H1 (cell line): ENCODE results near the gene EEF1AKMT2. TPM values are rescaled to one million over a fixed set of nuclear protein-coding genes. Genes with fewer than 3 reads are reported as not detected.

Experiments used
- CTCF ChIA-PET: fragments of 300-600 bp; sonication (Branson Sonifier 250); formaldehyde crosslinking; loops from one replicate; lab custom pipeline; 2021; ENCODE audit not compliant: partially characterized antibody; lab: Charles Lee
- POLR2A ChIA-PET: fragments of 300-600 bp; sonication (Branson Sonifier 250); formaldehyde crosslinking; loops from one replicate; lab custom pipeline; 2021; ENCODE audit warnings: inconsistent platforms; ENCODE audit not compliant: partially characterized antibody; lab: Charles Lee
- DNase-seq, 2 experiments: peaks; one replicate each; pipeline versions ENCODE4 v3.0.0 to v3.0.0-alpha.2; 2010 to 2022; ENCODE audit warnings: low spot score in 2 of 2, low read depth in 1 of 2, mixed read lengths in 1 of 2
- FAIRE-seq: peaks from 2 replicates; lab custom pipeline; 2011; peaks lifted over from hg19 to GRCh38; lab: Jason Lieb, UNC
- H2AFZ ChIP-seq: 2 replicates; pipeline ENCODE4 v1.8.1; 2012; ENCODE audit warnings: low read length, inconsistent platforms
- H2AK5ac ChIP-seq: 2 replicates; pipeline ENCODE4 v1.6.1; 2013; ENCODE audit warnings: low read depth, low read length
- H2BK120ac ChIP-seq: replicated peaks from 2 replicates; pipeline ENCODE3; 2013; ENCODE audit warnings: low read depth, low read length, inconsistent platforms
- H2BK12ac ChIP-seq: 2 replicates; pipeline ENCODE4 v1.6.1; 2013; ENCODE audit warnings: low read depth, low read length
- H2BK15ac ChIP-seq: 2 replicates; pipeline ENCODE4 v1.6.1; 2013; ENCODE audit warnings: low read length
- H2BK20ac ChIP-seq: 2 replicates; pipeline ENCODE4 v1.6.1; 2013; ENCODE audit warnings: low read length
- H2BK5ac ChIP-seq: 2 replicates; pipeline ENCODE4 v1.6.1; 2013; ENCODE audit warnings: low read depth, low read length
- H3K14ac ChIP-seq: 2 replicates; pipeline ENCODE4 v1.6.1; 2013; ENCODE audit warnings: inconsistent platforms; ENCODE audit not compliant: insufficient read length
- H3K18ac ChIP-seq: 2 replicates; pipeline ENCODE4 v1.6.1; 2013; ENCODE audit warnings: low read length; ENCODE audit errors: extremely low read depth
- H3K23ac ChIP-seq: 2 replicates; pipeline ENCODE4 v1.6.1; 2013; ENCODE audit warnings: inconsistent platforms; ENCODE audit not compliant: insufficient read length
- H3K23me2 ChIP-seq: 2 replicates; pipeline ENCODE4 v1.6.1; 2013; ENCODE audit warnings: low read depth, low read length
- H3K27ac ChIP-seq: 2 replicates; pipeline ENCODE4 v1.6.1; 2011; ENCODE audit warnings: low read depth, low read length, inconsistent platforms
- H3K27me3 ChIP-seq, 4 experiments: replicated peaks in 1 of 4; 1 replicate in 1 of 4; 2 replicates in 3 of 4; pipeline versions ENCODE4 v1.6.1 to v1.8.1; 2011 to 2013; ENCODE audit warnings: low read length in 3 of 4, mild to moderate bottlenecking in 3 of 4, inconsistent platforms in 2 of 4, mixed read lengths in 2 of 4, moderate library complexity in 1 of 4; ENCODE audit not compliant: control insufficient read depth in 3 of 4, insufficient read depth in 3 of 4; ENCODE audit errors: extremely low read depth in 1 of 4
- H3K36me3 ChIP-seq, 4 experiments: 2 replicates each; pipeline versions ENCODE4 v1.6.1 to v1.8.1; 2011 to 2013; ENCODE audit warnings: mild to moderate bottlenecking in 4 of 4, low read length in 3 of 4, moderate library complexity in 2 of 4, control low read depth in 1 of 4, inconsistent platforms in 1 of 4; ENCODE audit not compliant: insufficient read depth in 4 of 4, control insufficient read depth in 2 of 4
- H3K4ac ChIP-seq: replicated peaks from 2 replicates; pipeline ENCODE3; 2013; ENCODE audit warnings: low read length, low read depth, mixed read lengths, inconsistent platforms; ENCODE audit not compliant: insufficient read length
- H3K4me1 ChIP-seq, 4 experiments: replicated peaks in 1 of 4; 1 replicate in 1 of 4; 2 replicates in 3 of 4; pipeline versions ENCODE4 v1.6.1 to v1.8.1; 2011 to 2013; ENCODE audit warnings: low read length in 3 of 4, inconsistent platforms in 2 of 4, mixed read lengths in 1 of 4; ENCODE audit not compliant: insufficient read depth in 4 of 4, control insufficient read depth in 3 of 4
- H3K4me2 ChIP-seq, 2 experiments: 2 replicates each; pipeline versions ENCODE4 v1.6.1 to v1.8.1; 2011 to 2013; ENCODE audit warnings: low read depth in 2 of 2, low read length in 2 of 2, control low read depth in 1 of 2, inconsistent platforms in 1 of 2, mild to moderate bottlenecking in 1 of 2; ENCODE audit not compliant: insufficient read depth in 1 of 2
- H3K4me3 ChIP-seq, 4 experiments: fragments of 200-600, 300-600 bp in 1 of 4; sonication (generic), shearing (Covaris generic), sonication (Bioruptor Twin) in 1 of 4; 2 replicates each; pipeline versions ENCODE4 v1.5.1 to v1.8.1; 2011 to 2016; ENCODE audit warnings: low read length in 4 of 4, low read depth in 3 of 4, control low read depth in 2 of 4, inconsistent platforms in 2 of 4, mild to moderate bottlenecking in 2 of 4, mixed read lengths in 1 of 4, moderate library complexity in 1 of 4; ENCODE audit not compliant: insufficient read depth in 2 of 4; ENCODE audit errors: extremely low read depth in 1 of 4
- H3K56ac ChIP-seq: replicated peaks from 2 replicates; pipeline ENCODE3; 2013; ENCODE audit warnings: low read depth, mild to moderate bottlenecking, mixed read lengths, low read length, inconsistent platforms; ENCODE audit not compliant: insufficient read length
- H3K79me1 ChIP-seq: 2 replicates; pipeline ENCODE4 v1.6.1; 2013; ENCODE audit warnings: low read depth, low read length, control low read depth
- H3K79me2 ChIP-seq, 2 experiments: 2 replicates each; pipeline versions ENCODE4 v1.6.1 to v1.8.1; 2012 to 2013; ENCODE audit warnings: low read length in 2 of 2, mild to moderate bottlenecking in 2 of 2, inconsistent platforms in 1 of 2; ENCODE audit not compliant: insufficient read depth in 2 of 2, control insufficient read depth in 1 of 2
- H3K9ac ChIP-seq, 4 experiments: replicated peaks in 1 of 4; 1 replicate in 1 of 4; 2 replicates in 3 of 4; pipeline versions ENCODE4 v1.6.1 to v1.8.1; 2011 to 2013; ENCODE audit warnings: low read depth in 3 of 4, low read length in 3 of 4, control low read depth in 2 of 4, mild to moderate bottlenecking in 2 of 4, moderate library complexity in 2 of 4, inconsistent platforms in 1 of 4; ENCODE audit errors: extremely low read depth in 1 of 4
- H3K9me3 ChIP-seq, 2 experiments: 2 replicates each; pipeline versions ENCODE4 v1.6.1 to v1.8.1; 2012 to 2013; ENCODE audit warnings: mild to moderate bottlenecking in 2 of 2, moderate library complexity in 2 of 2, control low read depth in 1 of 2, inconsistent platforms in 1 of 2, low read depth in 1 of 2, low read length in 1 of 2, mixed read lengths in 1 of 2; ENCODE audit not compliant: insufficient read depth in 2 of 2
- H4K20me1 ChIP-seq, 2 experiments: replicated peaks in 1 of 2; 2 replicates each; pipeline versions ENCODE3 to v1.8.1; 2011 to 2013; ENCODE audit warnings: inconsistent platforms in 2 of 2, low read length in 2 of 2, mild to moderate bottlenecking in 1 of 2; ENCODE audit not compliant: insufficient read depth in 2 of 2, control insufficient read depth in 1 of 2
- H4K5ac ChIP-seq: 2 replicates; pipeline ENCODE4 v1.6.1; 2013; ENCODE audit warnings: low read length, low read depth, mixed read lengths, inconsistent platforms; ENCODE audit not compliant: insufficient read length
- H4K8ac ChIP-seq: 2 replicates; pipeline ENCODE4 v1.8.0; 2013; ENCODE audit warnings: mild to moderate bottlenecking, moderate library complexity, low read length, inconsistent platforms; ENCODE audit not compliant: insufficient read depth; ENCODE audit errors: extremely low read depth
- H4K91ac ChIP-seq: replicated peaks from 2 replicates; pipeline ENCODE3; 2013; ENCODE audit warnings: low read length, mixed read lengths, inconsistent platforms; ENCODE audit not compliant: insufficient read length
- CBX8 ChIP-seq: fragments of 300-800, 300-1000 bp; sonication (generic); IDR thresholded peaks from 2 replicates; pipeline ENCODE4 v1.7.1; 2016; ENCODE audit warnings: low read depth, low read length, borderline replicate concordance
- SIRT6 ChIP-seq: IDR thresholded peaks from one replicate; pipeline ENCODE4 v1.7.1; 2012; ENCODE audit warnings: low read length, inconsistent platforms
- TEAD4 ChIP-seq: IDR thresholded peaks from 2 replicates; pipeline ENCODE4 v1.6.1; 2012; ENCODE audit warnings: low read depth, low read length, inconsistent platforms, mixed read lengths
- WGBS, 2 experiments: shearing (Covaris generic) in 1 of 2; methylation state at CpG; one replicate each; pipeline versions ENCODE4 v1.1.6 to v1.1.7; 2013 to 2015; ENCODE audit warnings: low lambda C conversion rate in 2 of 2, mixed read lengths in 2 of 2, inconsistent platforms in 1 of 2, low coverage in 1 of 2, missing lambda C conversion rate in 1 of 2; ENCODE audit not compliant: insufficient replicate concordance in 2 of 2, insufficient coverage in 1 of 2, insufficient read length in 1 of 2; ENCODE audit errors: extremely low coverage in 1 of 2, missing lambda C conversion rate in 1 of 2; 5-methylcytosine and 5-hydroxymethylcytosine counted together
- polyA plus RNA-seq, 7 experiments: library from polyadenylated mRNA; depleted of rRNA in 3 of 7; stranded (reverse) in 5 of 7; unstranded in 2 of 7; fragments of >200 nt in 5 of 7; fragments of 200-250 nt in 2 of 7; gene quantifications; 1 replicate in 5 of 7; 2 replicates in 1 of 7; 4 replicates in 1 of 7; pipeline versions ENCODE4 v1.2.1 to v1.2.3, GENCODE V29; 2011 to 2013; ENCODE audit warnings: missing spikeins in 2 of 7, mixed read lengths in 2 of 7
- total RNA-seq: library from RNA; stranded (reverse); fragmentation: NEBNext Ultra II Directional; extraction: Animal tissue kit (Norgen Biotek cat#: 25700); gene quantifications from 2 replicates; pipeline ENCODE4 v1.2.1, GENCODE V29; 2021

The EEF1AKMT2 gene
- total and polyA plus RNA-seq, 2 of the 8 experiments (the other 6 are each of a cell fraction or from before 2014, with no cell fraction given): 9.8 to 26.8 TPM

DNA sequence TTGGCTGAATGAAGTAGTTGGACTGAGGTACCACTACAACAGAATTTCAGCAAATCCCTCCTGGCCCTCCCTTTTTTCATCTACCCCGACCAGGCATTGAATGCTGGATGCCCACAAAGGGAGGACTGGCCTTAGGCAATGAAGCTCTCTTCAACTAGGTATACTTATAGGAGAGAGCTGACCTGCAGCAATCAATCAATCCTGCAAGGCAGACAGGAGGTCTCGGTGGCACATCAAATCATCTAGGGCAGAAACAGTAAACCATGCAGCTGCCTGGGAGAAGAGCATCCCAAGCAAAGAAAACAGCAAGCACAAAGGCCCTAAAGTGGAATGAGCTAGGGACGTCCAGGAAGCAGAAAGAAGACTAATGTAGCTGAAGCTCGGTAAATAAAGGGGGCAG lies 7.5 kb upstream of the EEF1AKMT2 start:
- H2AK5ac ChIP-seq: no peak overlapping the region
- H3K36me3 ChIP-seq: no peaks in the 10 kb centered on the region
- no peak for DNase-seq
- no peak overlapping the region for H4K8ac ChIP-seq
- no peak for FAIRE-seq
- no peak overlapping the region for H2BK5ac ChIP-seq
- no peak overlapping the region for H3K9ac ChIP-seq
- no peak overlapping the region for H3K18ac ChIP-seq
- H3K9me3 ChIP-seq: no peaks in the 10 kb centered on the region
- H3K27me3 ChIP-seq: no peaks in the 10 kb centered on the region
- 73% methylated on average over 4 of the region's 4 CpGs; no CpG with 5 or more reads in 1 of the 2 experiments for WGBS, 2 experiments
- H4K20me1 ChIP-seq: peaks cover 0 to 3% of the 10 kb centered on the region in 2 experiments
- H3K79me1 ChIP-seq: peaks cover 5% of the 10 kb centered on the region; the same call in 1 of the 2 replicates
- no peak overlapping the region for H3K4me2 ChIP-seq
- no peak for TF ChIP-seq CBX8
- no peak for TF ChIP-seq TEAD4
- TF ChIP-seq SIRT6: no peak
- H4K91ac ChIP-seq: no peak overlapping the region
- H2AFZ ChIP-seq: no peak overlapping the region
- H3K23ac ChIP-seq: no peak overlapping the region
- ChIA-PET POLR2A (no interaction called here), CTCF (interaction anchor here (1.1 kb wide), 1 partner anchor 262 kb away, joined by 3 read pairs; no protein-coding TSS in a partner anchor)
- no peak overlapping the region for H3K4ac ChIP-seq
- peaks cover 1 to 6% (median 3%) of the 10 kb centered on the region in 4 experiments; a peak in 6 of 7 replicates for H3K4me1 ChIP-seq
- no peak overlapping the region for H3K14ac ChIP-seq
- no peak overlapping the region for H4K5ac ChIP-seq
- H3K79me2 ChIP-seq: peaks cover 3 to 23% of the 10 kb centered on the region in 2 experiments; a peak in 3 of 4 replicates
- H3K4me3 ChIP-seq: no peak overlapping the region
- H2BK20ac ChIP-seq: no peak overlapping the region
- H3K27ac ChIP-seq: no peak overlapping the region
- peaks cover 4% of the 10 kb centered on the region; the same call in 1 of the 2 replicates for H3K23me2 ChIP-seq
- H2BK15ac ChIP-seq: no peak overlapping the region
- no peak overlapping the region for H3K56ac ChIP-seq
- no peak overlapping the region for H2BK12ac ChIP-seq
- no peak overlapping the region for H2BK120ac ChIP-seq
